GM19328 (cell line): Measurements from ENCODE around the gene MDH1.
"Not testable (repeated sequence)": the region's sequence is repeated elsewhere in the genome, so short reads cannot be mapped to it uniquely, and the experiment has no call there.

Experiments used
- ATAC-seq: cut with Tn5 transposase; IDR thresholded peaks from one replicate; pipeline ENCODE4 v1.9.1; 2021; ENCODE audit warnings: mild to moderate bottlenecking, moderate library complexity; ENCODE audit not compliant: unreplicated experiment

Gene MDH1

DNA sequence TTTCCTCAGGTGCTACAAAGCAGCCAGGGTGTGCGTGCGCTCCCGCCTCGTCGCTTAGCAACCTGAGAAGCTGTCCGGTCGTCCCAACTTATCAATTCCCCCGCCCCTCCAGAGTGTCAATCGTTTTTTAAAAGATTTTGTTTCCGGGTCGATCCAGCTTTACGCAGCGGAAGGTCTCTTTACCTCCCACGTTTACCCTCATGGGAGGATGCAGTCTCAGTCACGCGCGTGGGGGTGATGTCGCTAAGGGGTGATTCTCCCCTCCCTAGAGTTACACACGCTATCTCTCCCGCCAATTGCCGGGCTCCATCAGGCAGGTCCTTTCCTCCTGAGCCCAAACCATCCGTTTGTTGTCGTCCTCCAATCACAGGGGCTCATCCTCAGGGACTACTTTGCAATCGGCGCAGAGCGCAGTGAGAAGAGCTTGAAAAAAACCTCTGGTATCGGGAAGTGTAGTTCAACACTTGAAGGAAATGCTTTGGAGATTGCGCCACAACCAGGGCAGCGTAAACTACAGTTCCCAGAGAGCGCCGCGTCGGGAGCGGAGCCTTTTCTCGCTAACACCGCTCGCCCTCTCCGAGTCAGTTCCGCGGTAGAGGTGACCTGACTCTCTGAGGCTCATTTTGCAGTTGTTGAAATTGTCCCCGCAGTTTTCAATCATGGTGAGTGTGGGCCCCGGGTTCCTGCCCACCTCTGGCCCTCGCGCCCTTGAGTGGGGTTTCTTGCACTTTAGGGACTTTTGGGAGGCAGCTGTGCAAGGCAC lies at the start of gene MDH1, which contains the start of gene WDPCP:
MDH1 (plus strand) TSS at position 579 of the 763 bp plus-strand sequence; CDS start at position 660, 81 bp downstream.
WDPCP (minus strand) TSS at position 93 of the 763 bp plus-strand sequence. CDS start 206 bp downstream, outside the sequence.
- peak; percentile 77 for ATAC-seq

DNA sequence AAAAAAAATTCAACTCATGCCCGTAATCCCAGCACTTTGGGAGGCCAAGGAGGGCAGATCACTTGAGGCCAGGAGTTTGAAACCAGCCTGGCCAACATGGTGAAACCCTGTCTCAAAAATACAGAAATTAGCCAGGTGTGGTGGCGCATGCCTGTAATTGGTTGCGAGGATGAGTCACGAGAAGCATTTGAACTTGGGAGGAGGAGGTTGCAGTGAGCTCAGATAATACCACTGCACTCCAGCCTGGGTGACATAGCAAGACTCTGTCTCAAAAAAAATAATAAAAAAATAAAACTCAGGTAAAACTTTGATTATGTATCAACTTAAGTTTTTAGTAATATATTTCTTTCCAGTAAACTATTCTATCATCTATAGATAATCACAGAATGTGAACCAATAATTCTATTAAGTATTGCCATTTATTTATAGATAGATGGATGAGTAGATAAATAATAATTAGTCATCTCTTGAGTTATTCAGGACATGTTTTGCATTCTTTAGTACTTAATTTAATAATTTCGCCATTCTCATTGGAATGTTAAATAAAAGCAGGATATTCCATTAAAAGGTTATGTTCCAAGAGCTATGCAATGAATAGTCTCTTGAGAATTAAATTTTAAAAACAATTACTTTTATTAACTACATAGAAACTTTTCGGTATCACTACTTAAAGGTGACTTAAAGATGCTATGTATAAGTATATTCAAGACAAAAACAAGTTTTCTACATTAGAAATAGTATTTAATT lies 49.2 kb upstream of the MDH1 start:
- no peak for ATAC-seq

DNA sequence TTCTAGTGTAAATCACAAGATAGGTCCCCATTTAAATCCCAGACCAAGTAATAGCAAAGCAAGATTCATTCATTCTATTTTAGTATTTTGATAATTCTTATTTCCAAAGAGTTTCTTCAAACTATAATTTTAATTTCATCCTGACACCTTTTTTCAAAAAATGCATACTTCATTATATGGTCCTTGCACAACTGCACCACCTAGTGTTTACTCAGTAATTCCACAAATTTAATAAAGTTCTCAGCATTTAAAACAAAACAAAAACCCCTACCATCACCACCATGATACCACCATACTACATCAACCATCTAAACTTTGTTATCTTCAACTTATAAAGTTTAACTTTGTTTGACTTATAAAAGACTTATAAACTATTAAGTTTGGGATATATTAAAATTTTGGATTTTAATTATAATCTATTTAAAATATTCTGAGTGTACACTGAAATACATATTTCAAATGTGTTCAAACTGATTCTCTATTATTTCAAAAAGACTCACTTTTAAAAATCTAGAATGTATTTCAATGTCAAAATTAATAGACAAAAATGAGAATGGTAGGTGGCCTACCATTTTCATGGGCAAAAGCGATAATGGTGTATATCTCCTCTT lies 44.6 kb upstream of the MDH1 start:
- ATAC-seq, result no peak

DNA sequence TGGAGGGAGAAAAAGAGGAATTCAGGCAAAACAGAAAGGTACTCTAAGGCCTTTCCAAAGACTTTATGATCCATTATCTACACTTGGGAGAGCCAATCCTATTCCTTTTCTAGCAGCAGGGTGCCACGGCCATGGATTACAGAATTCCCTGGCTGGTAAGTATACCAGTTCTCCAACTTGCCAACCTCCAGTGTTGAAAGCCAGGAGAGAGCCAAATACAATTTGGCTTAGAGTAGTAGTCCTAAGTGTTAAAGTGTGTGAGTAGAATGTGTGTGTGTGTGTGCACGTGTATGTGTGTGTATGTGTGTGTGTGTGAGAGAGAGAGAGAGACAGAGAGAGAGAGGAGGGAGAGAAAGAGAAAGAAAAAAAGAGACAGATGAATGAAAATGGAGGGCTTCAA lies 43.7 kb upstream of the MDH1 start:
- ATAC-seq, result no peak

DNA sequence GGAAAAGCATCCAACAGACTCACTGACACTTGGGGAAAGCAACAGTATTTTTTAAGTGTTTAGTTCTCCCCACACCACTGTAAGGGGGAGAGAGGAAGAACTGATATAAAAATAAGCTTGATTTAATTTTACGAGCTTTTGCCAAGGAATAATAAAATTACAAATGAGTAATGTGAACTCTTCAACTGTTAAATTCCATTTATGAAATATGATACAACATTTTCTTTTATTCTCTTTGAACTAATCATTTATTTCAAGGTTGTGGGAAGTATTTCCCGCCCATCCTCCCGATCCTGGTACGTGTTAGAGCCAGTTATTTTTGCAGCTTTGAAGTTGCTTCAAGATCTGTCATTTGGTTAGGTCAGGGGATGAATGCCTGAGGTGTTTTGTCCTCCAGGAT lies 35.7 kb upstream of the MDH1 start:
- no peak for ATAC-seq

DNA sequence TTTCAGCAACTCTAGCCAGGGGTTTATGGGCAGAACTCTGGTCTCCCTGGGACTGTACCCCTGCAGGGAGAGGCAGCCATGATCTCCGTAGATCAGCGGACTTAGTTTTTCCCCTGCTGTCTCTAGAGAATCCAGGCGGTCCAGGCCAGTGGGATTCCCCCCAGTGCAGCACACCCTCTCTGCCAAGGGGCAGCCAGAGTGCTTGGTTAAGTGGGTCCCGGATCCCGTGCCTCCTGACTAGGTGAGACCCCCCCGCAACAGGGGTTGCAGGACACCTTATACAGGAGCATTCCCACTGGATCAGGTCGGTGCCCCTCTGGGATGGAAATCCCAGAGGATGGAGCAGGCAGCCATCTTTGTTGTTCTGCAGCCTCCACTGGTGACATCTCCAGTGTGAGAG lies 33.5 kb upstream of the MDH1 start:
- ATAC-seq, result no peak

DNA sequence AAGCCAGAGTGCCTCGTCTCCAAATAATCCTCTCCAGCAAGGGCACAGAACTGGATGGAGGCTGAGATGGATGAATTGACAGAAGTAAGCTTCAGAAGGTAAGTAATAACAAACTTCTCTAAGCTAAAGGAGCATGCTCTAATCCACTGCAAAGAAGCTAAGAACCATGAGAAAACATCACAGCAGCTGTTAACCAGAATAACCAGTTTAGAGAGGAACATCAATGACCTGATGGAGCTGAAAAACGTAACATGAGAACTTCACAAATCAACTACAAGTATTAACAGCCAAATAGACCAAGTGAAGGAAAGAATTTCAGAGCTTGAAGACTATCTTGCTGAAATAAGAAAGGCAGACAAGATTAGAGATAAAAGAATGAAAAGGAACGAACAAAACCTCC lies 32.8 kb upstream of the MDH1 start:
- ATAC-seq, result no peak

DNA sequence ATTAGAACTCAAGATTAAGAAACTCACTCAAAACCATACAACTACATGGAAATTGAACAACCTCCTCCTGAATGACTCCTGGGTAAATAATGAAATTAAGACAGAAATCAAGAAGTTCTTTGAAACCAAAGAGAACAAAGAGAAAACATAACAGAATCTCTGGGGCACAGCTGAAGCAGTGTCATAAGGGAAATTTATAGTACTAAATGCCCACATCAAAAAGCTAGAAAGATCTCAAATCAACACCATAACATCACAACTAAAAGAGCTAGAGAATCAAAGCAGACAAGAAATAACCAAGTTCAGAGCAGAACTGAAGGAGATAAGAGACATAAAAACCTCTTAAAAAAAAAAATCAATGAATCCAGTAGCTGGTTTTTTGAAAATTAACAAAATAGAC lies 30.9 kb upstream of the MDH1 start:
- not testable (repeated sequence) for ATAC-seq

DNA sequence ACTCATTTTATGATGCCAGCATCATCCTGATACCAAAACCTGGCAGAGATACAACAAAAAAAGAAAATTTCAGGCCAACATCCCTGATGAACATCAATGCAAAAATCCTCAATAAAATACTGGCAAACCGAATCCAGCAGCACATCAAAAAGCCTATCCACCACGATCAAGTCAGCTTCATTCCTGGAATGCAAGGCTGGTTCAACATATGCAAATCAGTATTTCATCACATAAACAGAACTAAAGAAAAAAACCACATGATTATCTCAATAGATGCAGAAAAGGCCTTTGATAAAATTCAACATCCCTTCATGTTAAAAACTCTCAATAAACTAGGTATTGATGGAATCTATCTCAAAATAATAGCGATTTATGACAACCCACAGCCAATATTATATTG lies 29.8 kb upstream of the MDH1 start:
- not testable (repeated sequence) for ATAC-seq

DNA sequence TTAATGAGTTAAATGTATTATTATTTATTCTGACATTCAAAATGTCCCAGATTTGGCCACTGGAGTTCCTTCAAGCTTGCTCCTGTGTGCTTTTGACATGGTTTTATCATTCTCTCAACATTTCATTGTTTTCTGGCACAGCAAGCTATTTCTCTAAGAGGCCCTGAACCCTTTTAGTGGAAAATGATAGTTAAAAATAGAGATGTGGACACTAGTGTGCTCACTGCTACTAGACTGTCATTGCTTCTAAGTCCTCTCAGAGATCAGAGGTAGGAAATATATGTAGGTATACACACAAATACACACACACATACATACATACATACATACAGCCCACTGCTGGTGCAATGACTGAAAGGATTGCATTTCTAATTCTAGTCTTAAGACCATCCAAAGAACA lies 26.0 kb upstream of the MDH1 start:
- ATAC-seq, result no peak

DNA sequence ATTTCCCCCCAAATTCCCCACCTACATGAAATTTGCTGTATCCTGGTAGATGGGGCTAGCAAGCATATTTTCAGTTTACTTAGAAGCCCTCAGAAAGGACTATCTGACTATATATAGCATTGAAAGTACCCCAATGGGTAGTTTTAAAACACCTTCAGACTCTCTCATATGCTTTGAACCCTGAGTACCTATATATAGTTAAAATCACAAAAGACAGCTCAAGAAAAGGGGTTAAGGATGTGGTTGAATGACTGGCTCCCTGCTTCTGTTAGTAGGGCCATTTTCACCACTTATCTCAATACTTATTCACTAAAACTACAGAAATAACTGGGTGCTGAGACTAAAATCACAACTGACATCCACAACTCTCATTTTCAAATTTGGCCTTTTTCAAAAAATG lies 19.0 kb upstream of the MDH1 start:
- ATAC-seq, result no peak

DNA sequence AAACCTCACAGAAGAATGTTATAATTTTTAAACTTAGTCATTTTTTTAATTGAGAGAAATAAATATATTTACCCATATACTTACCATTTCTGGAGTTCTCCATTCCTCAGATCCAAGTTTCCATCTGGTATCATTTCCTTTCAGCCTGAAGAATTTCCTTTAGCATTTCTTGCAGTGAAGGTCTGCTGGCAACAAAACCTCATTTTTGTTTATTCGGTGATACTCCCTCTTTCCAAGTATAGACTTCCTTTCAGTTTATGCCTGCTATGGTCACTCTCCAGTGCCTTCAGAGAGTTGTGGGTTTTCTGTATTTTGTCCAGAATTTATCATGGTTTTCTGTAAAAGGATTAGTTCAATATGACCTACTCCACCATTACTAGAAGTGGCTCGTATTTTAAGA lies 17.5 kb upstream of the MDH1 start:
- no peak for ATAC-seq

DNA sequence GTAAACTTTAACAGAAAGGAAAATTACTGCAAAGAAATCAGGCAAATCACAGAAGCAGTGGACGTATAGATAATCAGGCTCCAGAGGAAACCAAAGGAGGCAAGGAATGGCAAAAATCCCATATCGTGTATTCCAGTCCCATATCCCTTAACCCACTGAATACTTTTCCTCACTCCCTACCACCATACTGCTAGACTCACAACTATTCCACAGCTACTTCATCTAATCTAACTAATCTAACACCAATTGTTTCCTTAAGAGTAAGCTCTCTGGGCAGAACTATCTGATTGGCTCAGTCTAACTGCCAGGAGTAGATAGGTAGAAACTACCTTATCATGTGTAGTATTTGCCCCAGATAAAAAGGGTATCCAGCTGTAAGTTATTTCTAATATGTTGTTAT lies 16.8 kb upstream of the MDH1 start:
- no peak for ATAC-seq

DNA sequence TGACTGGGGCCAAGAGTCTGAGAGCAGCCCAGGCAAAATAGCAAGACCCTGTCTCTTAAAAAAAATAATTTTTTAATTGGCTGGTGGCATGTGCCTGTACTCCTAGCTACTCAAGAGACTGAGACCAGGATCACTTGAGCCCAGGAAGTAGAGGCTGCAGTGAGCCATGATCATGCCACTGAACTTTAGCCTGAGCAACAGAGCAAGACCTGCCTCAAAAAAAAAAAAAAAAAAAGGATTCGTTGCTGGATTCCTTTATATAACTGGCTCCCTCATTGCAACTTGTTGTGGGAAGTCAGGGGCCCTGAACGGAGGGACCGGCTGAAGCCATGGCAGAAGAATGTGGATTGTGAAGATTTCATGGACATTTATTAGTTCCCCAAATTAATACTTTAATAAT lies 15.7 kb upstream of the MDH1 start:
- not testable (repeated sequence) for ATAC-seq

DNA sequence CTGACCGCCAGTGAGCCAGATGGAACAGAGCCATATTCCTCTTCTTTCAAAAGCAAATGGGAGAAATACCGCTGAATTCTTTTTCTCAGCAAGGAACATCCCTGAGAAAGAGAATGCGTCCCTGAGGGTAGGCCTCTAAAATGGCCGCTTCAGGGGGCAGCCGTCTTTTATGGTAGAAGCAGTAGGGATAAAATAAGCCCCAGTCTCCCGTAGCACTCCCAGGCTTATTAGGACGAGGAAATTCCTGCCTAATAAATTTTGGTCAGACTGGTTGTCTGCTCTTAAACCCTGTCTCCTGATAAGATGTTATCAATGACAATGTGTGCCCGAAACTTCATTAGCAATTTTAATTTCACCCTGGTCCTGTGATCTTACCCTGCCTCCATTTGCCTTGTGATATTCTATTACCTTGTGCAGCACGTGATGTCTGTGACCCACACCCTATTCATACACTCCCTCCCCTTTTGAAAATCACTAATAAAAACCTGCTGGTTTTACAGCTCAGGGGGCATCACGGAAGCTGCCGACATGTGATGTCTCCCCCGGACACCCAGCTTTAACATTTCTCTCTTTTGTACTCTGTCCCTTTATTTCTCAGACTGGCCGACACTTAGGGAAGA lies 14.9 kb upstream of the MDH1 start:
- ATAC-seq, result not testable (repeated sequence)

DNA sequence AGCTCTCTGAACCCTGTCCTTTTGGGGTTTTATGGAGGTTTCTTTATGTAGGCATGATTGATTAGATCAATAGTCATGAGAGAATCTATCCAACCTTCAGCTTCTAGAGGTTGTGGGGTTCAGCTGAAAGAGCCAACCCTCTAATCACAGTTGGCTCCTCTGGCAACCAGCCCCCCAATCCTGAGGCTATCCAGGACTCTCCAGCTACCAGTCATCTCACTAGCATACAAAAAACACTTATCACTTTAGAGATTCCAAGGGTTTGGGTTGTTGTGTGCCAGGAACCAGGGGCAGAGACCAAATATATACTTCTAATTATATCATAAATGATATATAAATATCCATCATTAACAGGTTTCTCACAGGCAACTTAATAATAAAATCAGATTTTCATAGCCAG lies 12.2 kb upstream of the MDH1 start:
- ATAC-seq, result no peak

DNA sequence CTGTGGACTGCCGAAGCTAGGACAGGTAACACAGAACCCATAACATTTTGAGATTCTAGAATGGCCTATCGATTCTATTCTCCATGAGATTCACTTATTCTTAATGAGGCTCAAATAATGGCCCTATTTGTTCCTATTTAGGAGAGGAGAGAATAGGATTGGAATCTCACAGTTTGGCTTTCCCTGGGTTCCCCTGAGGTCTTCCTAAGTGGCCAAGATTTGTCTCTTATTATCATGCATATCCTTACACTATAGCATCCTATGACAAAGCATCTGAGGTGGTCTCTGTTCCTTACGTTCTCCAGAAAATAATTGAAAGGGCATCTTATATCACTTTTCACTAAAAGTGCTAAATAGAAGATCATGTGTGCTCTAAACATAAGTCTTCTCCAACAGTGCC lies 10.0 kb upstream of the MDH1 start:
- ATAC-seq, result no peak

DNA sequence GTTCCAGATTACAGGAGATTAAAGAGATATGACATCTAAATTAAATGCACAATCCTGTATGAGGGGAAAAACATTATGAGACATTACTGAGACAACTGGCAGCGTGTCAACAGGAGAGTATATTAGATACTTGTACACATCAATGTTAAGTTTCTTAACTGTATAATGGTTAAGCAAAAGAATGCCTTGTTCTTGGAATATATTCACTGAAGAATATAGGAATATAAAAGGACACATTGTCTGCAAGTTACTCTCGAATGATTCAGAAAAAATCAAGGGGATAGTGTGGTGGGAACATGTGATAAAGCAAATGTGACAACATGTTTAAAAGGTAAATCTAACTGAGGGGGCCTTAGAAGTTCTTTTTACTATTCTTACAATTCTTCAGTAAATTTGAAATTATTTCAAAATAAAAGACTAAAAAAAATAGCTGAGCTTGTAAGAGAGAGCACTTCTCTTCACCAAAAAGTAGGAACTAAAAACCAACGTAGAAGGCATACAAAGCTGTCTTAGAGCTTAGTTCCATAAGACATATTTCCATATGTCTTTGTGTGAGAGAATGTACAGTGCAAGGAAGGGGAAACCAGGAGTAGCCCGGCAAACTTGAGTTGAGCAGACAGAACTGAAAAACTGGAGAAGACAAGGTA lies 8.0 kb upstream of the MDH1 start:
- no peak for ATAC-seq

DNA sequence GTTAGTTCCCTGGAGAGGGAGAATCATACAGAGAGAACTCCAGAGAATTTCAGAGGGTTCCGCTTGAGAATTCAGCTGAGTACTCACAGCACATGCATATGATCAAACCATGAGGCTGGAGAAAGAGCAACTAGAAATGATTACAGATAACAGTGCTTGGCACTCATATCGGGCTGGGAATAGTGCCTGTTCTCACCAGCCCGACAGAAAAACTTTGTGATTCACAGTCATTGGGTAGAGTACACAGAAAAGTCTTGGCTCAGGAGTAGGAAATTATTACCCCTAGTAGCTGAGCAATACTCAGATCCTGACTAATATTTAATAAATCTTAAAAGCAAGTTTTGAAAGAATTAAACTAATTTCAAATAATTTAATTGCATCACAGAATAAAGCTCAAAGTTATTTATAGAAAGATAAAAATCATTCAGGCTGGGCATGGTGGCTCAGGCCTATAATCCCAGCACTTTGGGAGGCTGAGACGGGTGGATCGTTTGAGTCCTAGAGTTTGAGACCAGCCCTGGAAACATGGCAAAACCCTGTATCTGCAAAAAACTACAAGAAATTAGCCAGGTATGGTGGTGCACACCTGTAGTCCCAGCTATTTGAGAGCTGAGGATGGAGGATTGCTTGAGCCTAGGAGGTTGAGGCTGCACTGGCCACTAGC lies 7.3 kb upstream of the MDH1 start:
- no peak for ATAC-seq

DNA sequence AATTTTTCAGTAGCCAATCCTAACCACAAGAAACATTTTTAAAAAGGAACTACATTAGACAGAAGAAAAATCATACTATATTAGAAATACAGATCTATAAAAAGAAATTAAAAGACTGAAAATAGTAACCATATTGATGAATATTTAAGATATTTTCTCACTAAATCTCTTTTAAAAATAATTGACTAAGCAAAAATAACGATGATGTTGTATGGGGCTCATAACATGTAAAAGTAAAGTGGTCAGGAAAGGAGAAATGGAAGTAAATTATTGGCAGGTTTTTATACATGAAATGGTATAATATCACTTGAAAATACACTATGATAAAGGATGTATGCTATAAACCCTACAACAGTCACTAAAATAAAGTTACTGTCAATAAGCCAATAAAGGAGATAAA lies 5.9 kb upstream of the MDH1 start:
- no peak for ATAC-seq
